Effector CD4-positive, alpha-beta T cell (primary cell): ENCODE data around the gene PDK1.
"Not testable (repeated sequence)": the region's sequence is repeated elsewhere in the genome, so short reads cannot be mapped to it uniquely, and the experiment has no call there.

Experiments
- DNase-seq: peaks from one replicate; pipeline ENCODE4 v3.0.0-alpha.2; 2020
- total RNA-seq: gene quantifications from one replicate; lab custom pipeline; 2026; lab: John Stamatoyannopoulos, UW

Gene PDK1
- 94.4 reads per million, percentile 81 among the genes with 10 or more reads in this experiment for total RNA-seq

GRCh38 chr2:172555522-172556283 lies at the start of gene PDK1:
PDK1 (plus strand) TSS chr2:172556090; CDS start chr2:172556151, 61 bp downstream.
- peak; percentile 86 for DNase-seq

DNA sequence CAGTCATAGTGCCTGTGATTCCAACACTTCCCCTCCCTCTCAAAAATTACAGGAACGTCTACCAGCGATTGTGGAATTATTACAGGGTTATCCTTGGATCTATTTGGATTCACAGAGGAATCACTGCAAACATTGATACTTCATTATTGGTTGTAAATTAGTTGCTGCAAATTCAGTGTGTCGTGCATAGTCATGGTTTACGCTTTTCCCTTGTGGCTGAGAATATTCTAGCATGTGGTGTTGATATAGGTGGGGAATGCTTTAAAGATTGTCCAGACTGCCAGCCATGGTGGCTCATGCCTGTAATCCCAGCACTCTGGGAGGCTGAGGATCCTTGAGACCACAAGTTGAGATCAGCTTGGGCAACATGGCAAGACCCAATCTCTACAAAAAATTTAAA lies 48.7 kb upstream of the PDK1 start:
- DNase-seq: no peak

DNA sequence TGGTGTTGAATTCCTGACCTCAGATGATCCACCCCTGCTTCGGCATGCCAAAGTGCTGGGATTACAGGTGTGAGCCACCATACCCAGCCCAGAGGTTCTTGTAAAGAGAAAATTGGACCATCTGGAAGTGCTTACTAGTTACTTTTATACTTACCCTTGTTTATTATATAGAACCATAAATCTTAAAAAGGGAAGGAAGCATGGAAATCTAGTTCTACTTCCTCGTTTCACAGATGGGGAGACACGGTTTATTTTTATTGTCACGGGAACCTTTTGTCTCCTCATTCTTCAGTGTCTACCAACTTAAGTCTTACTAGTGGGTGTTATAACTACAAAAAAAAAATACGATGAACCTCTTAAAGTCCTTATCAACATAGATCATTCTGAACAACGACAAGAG lies 45.8 kb upstream of the PDK1 start:
- DNase-seq: no peak

DNA sequence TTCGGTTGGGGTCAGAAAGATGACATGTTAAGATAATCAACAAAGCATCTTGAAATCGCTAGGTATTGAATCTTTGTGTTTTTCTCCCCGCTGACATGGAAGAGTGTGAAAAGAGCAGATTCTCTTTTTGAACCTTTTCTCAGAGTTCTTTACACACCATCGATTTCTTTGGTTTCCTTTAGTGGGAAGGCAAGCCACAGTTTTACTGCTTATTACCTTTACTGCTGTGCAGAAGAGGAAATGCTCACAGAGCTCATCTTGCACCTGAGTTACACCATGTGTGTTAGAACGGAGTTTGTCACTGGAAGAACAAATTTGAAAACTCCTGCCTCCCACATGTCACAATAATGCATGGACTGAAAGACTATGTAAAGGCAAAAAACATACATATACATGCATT lies 45.3 kb upstream of the PDK1 start:
- no peak for DNase-seq

DNA sequence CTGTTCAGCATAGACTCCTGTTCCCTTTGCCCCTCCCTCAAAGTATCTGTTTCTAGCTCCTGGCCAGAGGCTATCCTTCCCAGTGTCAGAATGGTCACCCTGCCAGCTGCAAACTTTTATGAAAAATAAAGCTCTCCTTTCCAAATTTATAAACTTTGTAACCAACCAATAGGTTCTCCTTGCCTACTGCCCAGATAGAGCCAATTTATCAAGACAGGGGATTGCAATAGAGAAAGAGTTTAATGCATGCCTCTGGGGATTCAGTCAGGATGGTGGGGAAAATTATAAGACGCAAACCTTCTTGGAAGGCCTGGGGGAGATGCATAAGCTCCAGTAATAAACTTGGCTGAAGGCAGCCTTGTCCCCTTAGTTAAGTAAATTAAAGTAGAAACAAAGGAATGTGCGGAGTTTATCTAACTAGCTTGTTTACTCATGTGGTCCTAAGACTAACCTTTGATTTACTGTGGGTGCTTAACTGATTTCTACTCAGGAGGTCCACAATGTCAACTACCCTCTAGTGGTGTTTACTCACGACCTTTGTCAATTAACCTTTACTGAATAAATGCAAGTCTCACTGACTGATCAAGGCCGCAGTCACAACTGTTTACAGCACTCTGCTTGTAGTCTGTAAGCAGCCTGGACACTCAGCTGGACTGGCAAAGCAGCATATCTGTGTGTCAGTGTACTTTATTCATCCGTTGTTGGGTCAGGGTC lies 42.9 kb upstream of the PDK1 start:
- DNase-seq: no peak

- DNase-seq: no peak
Measured at GRCh38 chr2:172513524-172513900, 42.4 kb upstream of the PDK1 start.

DNA sequence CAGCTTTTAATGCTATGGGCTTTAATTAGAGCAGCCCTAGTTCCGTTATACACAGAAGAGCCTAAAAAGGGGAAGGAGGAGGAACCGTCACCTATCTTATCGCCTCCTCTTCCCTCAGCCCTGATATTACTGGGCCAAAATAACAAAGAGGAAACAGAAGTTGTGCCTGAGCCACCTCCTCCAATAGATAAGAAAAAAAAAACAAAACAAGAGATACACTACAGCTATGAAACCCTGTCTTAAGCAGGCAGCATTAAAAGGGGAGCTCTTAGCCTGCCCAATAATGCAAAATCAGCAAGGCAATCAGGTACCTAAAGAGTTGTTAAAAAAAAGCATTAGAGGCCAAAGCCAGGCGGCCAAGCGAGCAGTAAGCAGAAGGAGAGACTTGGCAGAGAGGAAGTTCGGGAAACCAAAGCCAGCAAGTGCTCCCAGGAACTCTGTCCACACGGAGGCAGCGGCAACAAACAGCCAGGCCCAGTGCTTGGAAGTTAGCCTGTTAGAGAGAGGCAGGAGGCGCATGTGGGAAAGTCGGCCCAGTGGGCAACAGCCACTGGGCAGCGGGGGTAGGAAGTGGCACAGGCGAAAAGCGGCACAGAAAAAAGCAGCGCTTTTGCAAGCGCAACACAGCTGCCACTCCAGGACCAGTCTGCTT lies 41.8 kb upstream of the PDK1 start:
- no peak for DNase-seq

- DNase-seq: no peak
Measured at GRCh38 chr2:172516299-172516698, 39.6 kb upstream of the PDK1 start.

GRCh38 chr2:172518995-172519394 lies 36.9 kb upstream of the PDK1 start:
- no peak for DNase-seq

- DNase-seq: no peak
Measured at GRCh38 chr2:172525601-172526000, 30.3 kb upstream of the PDK1 start.

- no peak for DNase-seq
Measured at GRCh38 chr2:172531309-172531708, 24.6 kb upstream of the PDK1 start.

GRCh38 chr2:172532461-172532860 lies 23.4 kb upstream of the PDK1 start:
- DNase-seq: not testable (repeated sequence)

DNA sequence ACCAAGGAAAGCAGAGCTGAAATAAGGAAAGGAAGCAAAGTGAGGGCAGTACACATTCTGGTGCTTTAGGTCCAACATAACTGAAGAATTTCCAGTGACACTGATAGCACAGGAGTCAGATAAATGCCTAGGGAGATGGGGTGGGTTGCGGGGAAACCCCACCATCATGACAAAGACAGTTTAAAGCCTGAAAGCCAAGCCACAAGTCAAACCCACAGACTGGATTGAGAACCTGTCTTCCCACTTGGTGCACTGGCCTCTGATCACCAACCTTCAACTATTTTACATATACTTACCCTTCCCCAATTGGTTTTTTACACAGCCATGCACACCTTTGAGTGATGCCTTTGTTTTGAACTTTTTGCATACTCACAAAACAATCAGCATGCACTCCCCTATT lies 22.2 kb upstream of the PDK1 start:
- no peak for DNase-seq

DNA sequence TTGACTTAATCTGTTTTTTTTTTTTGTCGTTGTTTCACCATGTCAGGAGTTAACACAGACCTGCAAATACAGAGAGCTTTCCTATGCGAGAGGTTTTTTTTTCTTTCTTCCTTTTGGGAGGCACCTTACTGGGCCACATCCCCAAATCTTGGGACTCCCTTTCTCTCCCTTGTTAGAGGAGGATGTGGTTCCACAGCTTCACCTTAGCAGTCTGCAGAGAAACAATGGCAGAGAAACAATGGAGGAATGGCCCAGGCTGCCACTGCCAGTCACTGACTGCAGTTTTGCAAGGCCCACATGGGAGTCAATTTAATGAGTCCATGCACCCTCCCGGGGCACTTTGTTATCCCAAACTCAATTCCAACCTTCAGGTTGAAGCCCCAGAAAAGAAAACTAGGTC lies 20.8 kb upstream of the PDK1 start:
- no peak for DNase-seq

DNA sequence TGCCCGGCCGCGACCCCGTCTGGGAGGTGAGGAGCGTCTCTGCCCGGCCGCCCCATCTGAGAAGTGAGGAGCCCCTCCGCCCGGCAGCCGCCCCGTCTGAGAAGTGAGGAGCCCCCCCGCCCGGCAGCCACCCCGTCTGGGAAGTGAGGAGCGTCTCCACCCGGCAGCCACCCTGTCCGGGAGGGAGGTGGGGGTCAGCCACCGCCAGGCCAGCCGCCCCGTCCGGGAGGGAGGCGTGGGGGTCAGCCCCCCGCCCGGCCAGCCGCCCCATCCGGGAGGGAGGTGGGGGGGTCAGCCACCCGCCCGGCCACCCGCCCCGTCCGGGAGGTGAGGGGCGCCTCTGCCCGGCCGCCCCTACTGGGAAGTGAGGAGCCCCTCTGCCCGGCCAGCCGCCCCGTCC lies 18.0 kb upstream of the PDK1 start:
- DNase-seq: not testable (repeated sequence)

- no peak for DNase-seq
Measured at GRCh38 chr2:172539767-172540166, 16.1 kb upstream of the PDK1 start.

DNA sequence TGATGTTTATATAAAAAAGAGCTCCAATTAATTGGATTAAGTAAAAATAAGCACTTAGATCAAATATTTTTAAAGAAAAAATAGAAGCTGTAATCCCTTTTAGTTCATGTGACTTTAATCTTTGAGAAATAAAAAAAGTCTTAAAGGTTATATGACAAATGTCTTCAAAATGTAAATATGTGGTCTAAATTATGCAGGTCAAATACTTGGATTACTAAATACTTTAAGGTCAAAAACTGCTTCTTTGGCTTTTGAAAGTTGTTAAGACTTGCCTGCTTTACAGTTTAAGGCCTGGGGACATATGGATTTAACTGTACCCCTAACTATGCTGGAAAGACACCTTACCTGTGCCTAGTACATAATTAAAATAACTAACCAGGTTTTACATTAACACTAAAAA lies 15.5 kb upstream of the PDK1 start:
- no peak for DNase-seq

GRCh38 chr2:172545408-172546075 lies 10.3 kb upstream of the PDK1 start:
- DNase-seq: no peak

DNA sequence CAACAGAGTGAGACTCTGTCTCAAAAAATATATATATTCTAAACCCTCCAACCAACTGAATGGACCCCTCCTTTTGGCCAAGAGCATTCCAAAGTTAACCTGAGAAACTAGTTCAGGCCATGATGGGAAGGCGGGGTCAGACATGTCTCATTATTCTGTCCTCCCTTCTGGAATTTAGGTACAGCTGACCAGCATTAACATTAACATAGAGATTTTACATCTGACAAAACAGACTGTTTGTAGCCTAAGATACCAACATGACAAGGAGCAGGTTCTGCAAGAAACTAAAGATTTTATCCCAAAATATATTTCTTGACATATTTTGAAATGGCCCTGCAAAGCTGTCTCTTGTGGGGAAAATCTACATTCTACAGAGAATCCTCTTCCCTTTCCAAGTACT lies 6.8 kb upstream of the PDK1 start:
- DNase-seq: no peak

GRCh38 chr2:172549802-172550201 lies 6.1 kb upstream of the PDK1 start:
- DNase-seq: not testable (repeated sequence)

- DNase-seq: no peak
Measured at GRCh38 chr2:172550419-172550818, 5.5 kb upstream of the PDK1 start.

- DNase-seq: no peak
Measured at GRCh38 chr2:172551271-172551670, 4.6 kb upstream of the PDK1 start.
